Parathyroid adenoma (tissue), 2 donors: ENCODE data around the gene SLC2A5.

Source experiments
- H2AFZ ChIP-seq: fragments of 300-600 bp; sonication (generic); one replicate; pipeline ENCODE4 v1.7.0; 2017; ENCODE audit warnings: antibody characterized with exemption, mild to moderate bottlenecking
- H3K27ac ChIP-seq: fragments of 300-600 bp; sonication (generic); one replicate; pipeline ENCODE4 v1.7.0; 2017
- H3K27me3 ChIP-seq: fragments of 300-600 bp; sonication (generic); one replicate; pipeline ENCODE4 v1.7.0; 2017; ENCODE audit warnings: low read length; ENCODE audit not compliant: control insufficient read depth, insufficient read depth
- H3K36me3 ChIP-seq: fragments of 300-600 bp; sonication (generic); one replicate; pipeline ENCODE4 v1.7.0; 2017; ENCODE audit warnings: low read length; ENCODE audit not compliant: control insufficient read depth, insufficient read depth
- H3K4me1 ChIP-seq: fragments of 300-600 bp; sonication (generic); one replicate; pipeline ENCODE4 v1.7.0; 2017; ENCODE audit warnings: control low read depth
- H3K4me2 ChIP-seq: fragments of 300-600 bp; sonication (generic); one replicate; pipeline ENCODE4 v1.7.0; 2017; ENCODE audit warnings: low read length
- H3K4me3 ChIP-seq: fragments of 300-600 bp; sonication (generic); one replicate; pipeline ENCODE4 v1.7.0; 2017; ENCODE audit warnings: low read depth, low read length
- H3K79me2 ChIP-seq: fragments of 300-600 bp; sonication (generic); one replicate; pipeline ENCODE4 v1.7.0; 2017; ENCODE audit warnings: control low read depth
- H3K9ac ChIP-seq: fragments of 300-600 bp; sonication (generic); one replicate; pipeline ENCODE4 v1.7.0; 2017; ENCODE audit warnings: mild to moderate bottlenecking
- H3K9me3 ChIP-seq: fragments of 300-600 bp; sonication (generic); one replicate; pipeline ENCODE4 v1.7.0; 2017; ENCODE audit warnings: low read length; ENCODE audit not compliant: control insufficient read depth
- CTCF ChIP-seq: fragments of 300-600 bp; sonication (generic); IDR thresholded peaks from one replicate; pipeline ENCODE4 v1.7.0; 2017; ENCODE audit warnings: antibody characterized with exemption, mild to moderate bottlenecking
- donor health status: primary hyperparathyroidism.

The SLC2A5 gene

GRCh38 chr1:9052272-9053049 lies 17.0 kb downstream of the SLC2A5 start:
- TF ChIP-seq CTCF: no peak

GRCh38 chr1:9051379-9051778 lies 18.1 kb downstream of the SLC2A5 start:
- Histone ChIP-seq H2AFZ (no peak overlapping the region), H3K4me2 (no peak overlapping the region), H3K27ac (no peak overlapping the region), H3K27me3 (no peaks in the 10 kb centered on the region), H3K4me1 (no peaks in the 10 kb centered on the region), H3K79me2 (no peaks in the 10 kb centered on the region), H3K4me3 (no peak overlapping the region), H3K9ac (no peak overlapping the region), H3K9me3 (no peaks in the 10 kb centered on the region), H3K36me3 (no peaks in the 10 kb centered on the region)
- no peak for TF ChIP-seq CTCF

More at GRCh38 chr1:9052272-9053049, 17.0 kb downstream of the SLC2A5 start:
- H3K4me3 ChIP-seq: no peak overlapping the region
- H3K27ac ChIP-seq: no peak overlapping the region
- H3K4me1 ChIP-seq: no peaks in the 10 kb centered on the region
- H2AFZ ChIP-seq: no peak overlapping the region
- no peaks in the 10 kb centered on the region for H3K9me3 ChIP-seq
- H3K79me2 ChIP-seq: no peaks in the 10 kb centered on the region
- no peaks in the 10 kb centered on the region for H3K36me3 ChIP-seq
- no peaks in the 10 kb centered on the region for H3K27me3 ChIP-seq
- no peak overlapping the region for H3K9ac ChIP-seq
- no peak overlapping the region for H3K4me2 ChIP-seq

GRCh38 chr1:9050803-9051202 lies 18.6 kb downstream of the SLC2A5 start:
- H3K4me2 ChIP-seq: no peak overlapping the region
- no peaks in the 10 kb centered on the region for H3K79me2 ChIP-seq
- no peak overlapping the region for H3K9ac ChIP-seq
- TF ChIP-seq CTCF: no peak
- H3K36me3 ChIP-seq: no peaks in the 10 kb centered on the region
- no peaks in the 10 kb centered on the region for H3K4me1 ChIP-seq
- H3K9me3 ChIP-seq: no peaks in the 10 kb centered on the region
- H3K27me3 ChIP-seq: no peaks in the 10 kb centered on the region
- H3K4me3 ChIP-seq: no peak overlapping the region
- no peak overlapping the region for H3K27ac ChIP-seq
- no peak overlapping the region for H2AFZ ChIP-seq

GRCh38 chr1:9048551-9048950 lies 20.9 kb downstream of the SLC2A5 start:
- Histone ChIP-seq H3K4me3 (no peak overlapping the region), H3K36me3 (no peaks in the 10 kb centered on the region), H3K9me3 (no peaks in the 10 kb centered on the region), H3K9ac (no peak overlapping the region), H2AFZ (no peak overlapping the region), H3K4me1 (no peaks in the 10 kb centered on the region), H3K27ac (no peak overlapping the region), H3K4me2 (no peak overlapping the region), H3K27me3 (no peaks in the 10 kb centered on the region), H3K79me2 (no peaks in the 10 kb centered on the region)
- no peak for TF ChIP-seq CTCF

GRCh38 chr1:9047019-9047418 lies 22.4 kb downstream of the SLC2A5 start:
- Histone ChIP-seq H3K27ac (no peak overlapping the region), H3K27me3 (no peaks in the 10 kb centered on the region), H3K4me1 (no peaks in the 10 kb centered on the region), H2AFZ (no peak overlapping the region), H3K79me2 (no peaks in the 10 kb centered on the region), H3K9me3 (no peaks in the 10 kb centered on the region), H3K4me2 (no peak overlapping the region), H3K4me3 (no peak overlapping the region), H3K9ac (no peak overlapping the region), H3K36me3 (no peaks in the 10 kb centered on the region)
- no peak for TF ChIP-seq CTCF
